Measurements from ENCODE around the gene PROB1.

- no peak for TF ChIP-seq FUBP1 (CRISPR knock-in tag; IDR thresholded peaks at IDR 0.05; ENCODE audit: borderline replicate concordance)
- TF ChIP-seq ATF3 (CRISPR knock-in tag; IDR thresholded peaks at IDR 0.05), result no peak
- TF ChIP-seq CTCF (CRISPR knock-in tag; IDR thresholded peaks at IDR 0.05), result peak; percentile 93
- TF ChIP-seq PRMT3 (CRISPR knock-in tag; IDR thresholded peaks at IDR 0.05; ENCODE audit: borderline replicate concordance, low read depth), result no peak
- no peak for TF ChIP-seq CEBPB (IDR thresholded peaks at IDR 0.05; ENCODE audit: borderline replicate concordance, low read depth, low read length)
- TF ChIP-seq ZBTB25 (CRISPR knock-in tag; IDR thresholded peaks at IDR 0.05), result no peak
- no peak for TF ChIP-seq EZH2 (conservative IDR thresholded peaks at IDR 0.05; ENCODE audit: low read depth, low read length)
- no peak for TF ChIP-seq ZFP1 (CRISPR knock-in tag; IDR thresholded peaks at IDR 0.05)
- TF ChIP-seq ZNF530 (CRISPR knock-in tag; IDR thresholded peaks at IDR 0.05; ENCODE audit: low read depth), result no peak
- no peak for TF ChIP-seq PREB (CRISPR knock-in tag; IDR thresholded peaks at IDR 0.05)
- TF ChIP-seq NR2F2 (IDR thresholded peaks at IDR 0.05; ENCODE audit: borderline replicate concordance, low read depth), result no peak
These were observed 9.5 kb downstream of the PROB1 start for GRCh38 chr5:139385061-139386049.
